ENCODE data around the gene SUPT5H. TPM values are rescaled to one million over a fixed set of nuclear protein-coding genes. Genes with fewer than 3 reads are reported as not detected.

The SUPT5H gene
- total and polyA plus RNA-seq, 2 of the 13 experiments (the other 11 are each of a cell fraction or from before 2014, with no cell fraction given): 48.2 to 51.7 TPM

GRCh38 chr19:39416152-39417120 is 28.9 kb upstream of the SUPT5H start:
- no peak overlapping the region for H3K27ac ChIP-seq (ENCODE audit: extremely low read length, insufficient read depth, low read length)
- H3K79me2 ChIP-seq (ENCODE audit: insufficient read depth, low read length): peaks cover 6% of the 10 kb centered on the region
- no peaks in the 10 kb centered on the region for H3K9me3 ChIP-seq (ENCODE audit: low read length)
- H4K20me1 ChIP-seq (ENCODE audit: insufficient read depth, low read length): no peaks in the 10 kb centered on the region
- H3K4me2 ChIP-seq (ENCODE audit: low read depth, low read length): no peak overlapping the region
- intact Hi-C loops (cut with micrococcal nuclease; ENCODE audit: unreplicated experiment): loop anchor here (10.0 kb wide), 1 partner anchor 118 kb away; the partner anchor contains the start of gene EID2B
- H2AFZ ChIP-seq (ENCODE audit: low read length): no peak overlapping the region
- H3K4me3 ChIP-seq (replicated peaks in 1 of 3; ENCODE audit: insufficient read depth in 1 of 3, low read depth in 2 of 3, low read length in 3 of 3): no peak overlapping the region
- in situ Hi-C loops (cut with HindIII; ENCODE audit: extremely low pct_ligation_motif_present, low pct_unique_long_range_greater_than_20kb): no loop called here
- ATAC-seq: no peak
- WGBS (ENCODE audit: low lambda C conversion rate): 89% methylated on average over 19 of the region's 27 CpGs
- POLR2A ChIA-PET: interaction anchor here (2.1 to 4.2 kb wide), 2 partner anchors 12 to 19 kb away, joined by 13 to 31 read pairs; partner anchors contain the start of gene RPS16
- DNase-seq (ENCODE audit: low spot score): no peak
- H3K27me3 ChIP-seq (ENCODE audit: control insufficient read depth in 1 of 2, insufficient read depth in 2 of 2, low read length in 2 of 2): no peaks in the 10 kb centered on the region
- no peak overlapping the region for H3K9ac ChIP-seq (ENCODE audit: insufficient read depth, low read depth, low read length)
- no TSS peak for BruUV-seq (replicated peaks)
- FAIRE-seq: no peak
- peaks cover 4 to 10% of the 10 kb centered on the region in 2 experiments; a peak in 4 of 5 replicates for H3K36me3 ChIP-seq (replicated peaks in 1 of 2; ENCODE audit: control insufficient read depth in 1 of 2, insufficient read depth in 2 of 2, low read length in 2 of 2)
- CTCF ChIA-PET (ENCODE audit: low intra/inter-chr PET ratio, low total read pairs): no interaction called here
- peaks cover 34% of the 10 kb centered on the region for H3K4me1 ChIP-seq (ENCODE audit: insufficient read depth, low read length)
- no peak for TF ChIP-seq SKIL (CRISPR knock-in tag; IDR thresholded peaks at IDR 0.05; ENCODE audit: borderline replicate concordance)
- no peak for TF ChIP-seq E2F1 (CRISPR knock-in tag; IDR thresholded peaks at IDR 0.05)
- no peak for TF ChIP-seq FOXK2 (IDR thresholded peaks at IDR 0.05)
- TF ChIP-seq ATF6 (CRISPR knock-in tag; conservative IDR thresholded peaks at IDR 0.05): no peak
- TF ChIP-seq, protein P1, sequence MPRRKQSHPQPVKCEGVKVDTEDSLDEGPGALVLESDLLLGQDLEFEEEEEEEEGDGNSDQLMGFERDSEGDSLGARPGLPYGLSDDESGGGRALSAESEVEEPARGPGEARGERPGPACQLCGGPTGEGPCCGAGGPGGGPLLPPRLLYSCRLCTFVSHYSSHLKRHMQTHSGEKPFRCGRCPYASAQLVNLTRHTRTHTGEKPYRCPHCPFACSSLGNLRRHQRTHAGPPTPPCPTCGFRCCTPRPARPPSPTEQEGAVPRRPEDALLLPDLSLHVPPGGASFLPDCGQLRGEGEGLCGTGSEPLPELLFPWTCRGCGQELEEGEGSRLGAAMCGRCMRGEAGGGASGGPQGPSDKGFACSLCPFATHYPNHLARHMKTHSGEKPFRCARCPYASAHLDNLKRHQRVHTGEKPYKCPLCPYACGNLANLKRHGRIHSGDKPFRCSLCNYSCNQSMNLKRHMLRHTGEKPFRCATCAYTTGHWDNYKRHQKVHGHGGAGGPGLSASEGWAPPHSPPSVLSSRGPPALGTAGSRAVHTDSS (CRISPR knock-in tag; conservative IDR thresholded peaks at IDR 0.05): no peak
- TF ChIP-seq, protein P2, sequence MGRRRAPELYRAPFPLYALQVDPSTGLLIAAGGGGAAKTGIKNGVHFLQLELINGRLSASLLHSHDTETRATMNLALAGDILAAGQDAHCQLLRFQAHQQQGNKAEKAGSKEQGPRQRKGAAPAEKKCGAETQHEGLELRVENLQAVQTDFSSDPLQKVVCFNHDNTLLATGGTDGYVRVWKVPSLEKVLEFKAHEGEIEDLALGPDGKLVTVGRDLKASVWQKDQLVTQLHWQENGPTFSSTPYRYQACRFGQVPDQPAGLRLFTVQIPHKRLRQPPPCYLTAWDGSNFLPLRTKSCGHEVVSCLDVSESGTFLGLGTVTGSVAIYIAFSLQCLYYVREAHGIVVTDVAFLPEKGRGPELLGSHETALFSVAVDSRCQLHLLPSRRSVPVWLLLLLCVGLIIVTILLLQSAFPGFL (CRISPR knock-in tag; IDR thresholded peaks at IDR 0.05): no peak
- TF ChIP-seq ZBTB7B (CRISPR knock-in tag; IDR thresholded peaks at IDR 0.05): no peak
- TF ChIP-seq NFIC (IDR thresholded peaks at IDR 0.05; ENCODE audit: low read length): no peak
- no peak for TF ChIP-seq RCOR2 (CRISPR knock-in tag; IDR thresholded peaks at IDR 0.05)
- TF ChIP-seq ZNF644 (CRISPR knock-in tag; IDR thresholded peaks at IDR 0.05; ENCODE audit: low read depth): no peak
- TF ChIP-seq ZFAT (CRISPR knock-in tag; conservative IDR thresholded peaks at IDR 0.05): no peak
- TF ChIP-seq PAWR (CRISPR knock-in tag; IDR thresholded peaks at IDR 0.05; ENCODE audit: borderline replicate concordance): no peak
- no peak for TF ChIP-seq ZNF7 (CRISPR knock-in tag; IDR thresholded peaks at IDR 0.05)
- no peak for TF ChIP-seq CEBPB (IDR thresholded peaks at IDR 0.05; ENCODE audit: borderline replicate concordance, low read depth, low read length)
